GM12865 (cell line): Measurements from ENCODE around the gene NT5C1A.

Source experiments
- DNase-seq: peaks from one replicate; pipeline ENCODE4 v3.0.0; 2010; ENCODE audit warnings: low read depth
- H3K4me3 ChIP-seq: 2 replicates; pipeline ENCODE4 v1.5.1; 2011; ENCODE audit warnings: mild to moderate bottlenecking, low read depth, low read length, control low read depth
- TF ChIP-seq, protein P1 (sequence below): IDR thresholded peaks from 2 replicates; pipeline ENCODE4 v1.5.1; 2011; ENCODE audit warnings: low read length, control low read depth, low read depth, inconsistent platforms; ENCODE audit not compliant: insufficient read depth; ENCODE audit errors: missing control alignments

Gene NT5C1A

DNA sequence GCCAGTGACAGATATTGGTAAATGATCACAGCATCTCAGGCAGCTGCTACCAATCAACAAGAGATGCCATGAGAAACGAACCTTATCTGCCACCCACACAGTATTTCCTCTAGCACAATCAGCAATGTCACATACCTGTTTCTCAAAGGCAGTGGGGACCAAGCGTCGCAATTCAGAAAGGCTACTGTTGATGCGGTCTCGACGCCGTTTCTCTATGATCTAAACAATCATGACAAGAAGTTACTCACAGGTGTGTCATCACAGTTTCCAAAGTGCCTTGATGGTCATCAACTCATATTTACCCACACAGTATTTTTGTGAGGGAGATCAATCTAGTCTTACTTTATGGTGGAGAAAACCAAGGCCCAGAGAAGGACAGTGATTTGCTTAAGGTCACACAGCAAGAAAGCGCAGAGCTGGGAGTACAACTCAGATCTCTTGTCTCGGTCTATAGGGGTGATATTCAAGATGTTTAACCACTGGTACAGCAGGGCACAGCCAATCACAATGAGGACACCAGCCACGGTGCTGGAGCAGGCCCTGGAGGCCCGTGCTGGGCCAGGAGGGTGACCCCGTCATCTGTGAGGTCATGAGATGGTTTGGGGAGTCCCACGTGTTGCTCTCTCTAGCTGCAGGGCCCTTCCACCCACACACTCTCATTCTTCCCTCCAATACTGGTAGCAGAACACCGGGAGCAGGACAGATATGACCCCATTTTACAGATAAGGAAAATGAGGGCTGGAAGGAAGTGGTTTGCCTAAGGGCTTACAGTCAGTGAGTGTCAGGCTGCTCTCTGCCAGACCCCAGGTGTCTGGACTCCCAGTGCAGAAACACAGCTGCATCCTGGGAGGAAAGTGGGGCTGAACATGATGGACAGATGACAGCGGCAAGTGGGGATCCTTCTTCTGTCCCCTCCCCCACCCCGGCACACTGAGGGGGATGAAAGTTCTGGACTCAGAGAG is 40.3 kb downstream of the NT5C1A start:
- no peak for DNase-seq
- TF ChIP-seq, protein P1, sequence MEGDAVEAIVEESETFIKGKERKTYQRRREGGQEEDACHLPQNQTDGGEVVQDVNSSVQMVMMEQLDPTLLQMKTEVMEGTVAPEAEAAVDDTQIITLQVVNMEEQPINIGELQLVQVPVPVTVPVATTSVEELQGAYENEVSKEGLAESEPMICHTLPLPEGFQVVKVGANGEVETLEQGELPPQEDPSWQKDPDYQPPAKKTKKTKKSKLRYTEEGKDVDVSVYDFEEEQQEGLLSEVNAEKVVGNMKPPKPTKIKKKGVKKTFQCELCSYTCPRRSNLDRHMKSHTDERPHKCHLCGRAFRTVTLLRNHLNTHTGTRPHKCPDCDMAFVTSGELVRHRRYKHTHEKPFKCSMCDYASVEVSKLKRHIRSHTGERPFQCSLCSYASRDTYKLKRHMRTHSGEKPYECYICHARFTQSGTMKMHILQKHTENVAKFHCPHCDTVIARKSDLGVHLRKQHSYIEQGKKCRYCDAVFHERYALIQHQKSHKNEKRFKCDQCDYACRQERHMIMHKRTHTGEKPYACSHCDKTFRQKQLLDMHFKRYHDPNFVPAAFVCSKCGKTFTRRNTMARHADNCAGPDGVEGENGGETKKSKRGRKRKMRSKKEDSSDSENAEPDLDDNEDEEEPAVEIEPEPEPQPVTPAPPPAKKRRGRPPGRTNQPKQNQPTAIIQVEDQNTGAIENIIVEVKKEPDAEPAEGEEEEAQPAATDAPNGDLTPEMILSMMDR = no peak
- H3K4me3 ChIP-seq = no peak overlapping the region

DNA sequence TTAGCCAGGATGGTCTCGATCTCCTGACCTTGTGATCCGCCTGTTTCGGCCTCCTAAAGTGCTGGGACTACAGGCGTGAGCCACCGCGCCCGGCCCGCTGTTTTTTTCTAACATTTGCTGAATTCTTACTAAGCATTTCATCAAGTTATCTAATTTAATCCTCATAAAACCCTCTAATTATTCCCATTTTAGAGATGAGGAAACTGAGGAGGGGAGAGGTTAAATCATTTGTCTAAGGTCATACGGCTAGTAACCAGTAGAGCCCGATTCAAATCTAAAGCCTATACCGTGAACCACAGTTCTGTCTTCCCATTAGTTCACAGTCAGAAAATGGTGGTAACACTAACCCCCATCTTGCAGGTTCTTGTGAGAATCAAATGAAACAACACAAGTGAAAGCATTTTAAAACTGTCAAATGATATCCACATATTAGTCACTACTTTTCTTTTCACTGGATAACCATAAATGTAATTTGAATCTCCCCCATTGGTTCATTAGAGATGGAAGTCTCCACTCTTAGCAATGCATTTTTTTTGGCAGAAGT is 43.0 kb downstream of the NT5C1A start:
- H3K4me3 ChIP-seq = no peak overlapping the region

DNA sequence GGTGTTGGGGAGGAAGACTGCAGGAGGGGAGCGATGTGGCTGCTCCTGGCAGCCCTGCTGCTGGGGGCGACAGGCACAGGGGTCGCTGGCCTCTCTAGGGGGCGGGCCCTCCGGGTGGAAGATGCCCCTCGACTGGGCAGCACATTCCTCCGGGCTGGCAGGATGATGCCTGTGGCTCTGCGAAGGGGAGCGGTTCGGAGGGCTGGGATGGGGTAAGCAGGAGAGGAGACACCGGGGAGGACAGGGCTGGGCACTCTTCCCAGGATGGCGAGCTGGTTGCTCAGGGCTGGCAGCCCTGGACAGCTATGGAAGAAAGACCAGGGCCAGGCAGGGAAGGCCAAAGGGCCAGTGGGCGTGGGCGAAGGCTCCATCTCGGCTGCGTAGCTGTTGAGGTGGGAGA is 45.3 kb downstream of the NT5C1A start:
- TF ChIP-seq, protein P1 = no peak
- no peak for DNase-seq
- no peak overlapping the region for H3K4me3 ChIP-seq

More for the DNA sequence above, 43.0 kb downstream of the NT5C1A start:
- no peak for DNase-seq
- TF ChIP-seq, protein P1 = no peak

DNA sequence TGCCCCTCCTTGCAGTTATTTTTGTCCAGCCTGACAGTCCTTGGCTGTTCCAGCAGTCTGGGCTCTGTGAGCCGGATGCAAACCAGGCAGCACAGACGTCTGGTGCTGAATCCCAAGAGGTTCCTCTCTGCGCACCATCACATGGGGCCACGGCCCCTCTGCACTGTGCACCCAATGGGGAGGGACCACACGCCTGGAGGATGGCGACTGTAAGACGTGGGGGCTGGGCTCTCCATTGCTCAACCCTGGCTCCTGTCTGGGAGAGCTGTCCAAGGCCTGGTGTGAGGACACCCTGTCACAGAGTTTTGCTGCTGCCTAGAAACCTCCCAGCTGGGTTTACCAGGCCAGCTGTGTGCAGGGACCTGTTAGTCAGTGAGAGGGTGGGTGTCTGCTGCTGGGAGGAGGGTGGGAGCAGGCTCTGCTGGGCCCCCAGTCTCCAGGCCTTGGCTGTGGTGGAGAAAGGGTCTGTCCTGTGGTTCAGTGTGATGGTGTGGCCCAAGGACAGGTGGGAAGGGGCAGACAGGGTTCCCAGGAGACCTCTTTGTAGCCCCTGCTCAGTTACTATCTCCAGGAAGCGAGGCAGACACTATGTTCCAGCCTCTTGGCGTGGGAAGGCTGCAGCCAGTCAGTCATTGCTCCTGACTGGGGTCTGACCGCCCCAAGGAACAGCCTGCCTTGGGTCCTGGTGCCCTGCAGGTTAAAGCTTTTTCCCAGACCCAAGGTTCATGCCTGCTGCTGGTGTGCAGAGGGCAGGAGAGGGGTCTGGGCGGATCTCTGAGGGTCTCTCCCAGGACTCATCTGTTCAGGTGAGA is 46.2 kb downstream of the NT5C1A start:
- no peak overlapping the region for H3K4me3 ChIP-seq
- TF ChIP-seq, protein P1 = no peak
- no peak for DNase-seq

DNA sequence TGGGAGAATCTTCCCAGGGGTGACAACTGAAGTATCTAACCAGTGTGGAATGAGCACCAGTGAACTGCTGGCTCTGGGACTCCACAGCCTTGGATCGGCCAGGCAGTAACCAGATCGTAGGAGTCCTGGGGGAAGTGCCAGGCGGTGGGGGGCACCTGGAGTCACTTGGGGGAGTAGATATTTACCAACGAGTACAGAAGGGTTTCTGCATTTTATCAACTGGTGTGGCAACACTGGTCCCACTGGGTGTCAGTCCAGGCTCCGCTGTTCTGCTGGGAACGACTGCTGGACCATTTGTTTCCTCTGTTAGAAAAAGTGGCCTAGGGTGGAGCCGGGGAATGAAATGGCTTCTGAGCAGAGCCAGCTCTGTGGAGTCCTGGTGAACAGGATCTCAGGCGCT is 46.9 kb downstream of the NT5C1A start:
- no peak for DNase-seq
- H3K4me3 ChIP-seq = no peak overlapping the region
- TF ChIP-seq, protein P1 = no peak

DNA sequence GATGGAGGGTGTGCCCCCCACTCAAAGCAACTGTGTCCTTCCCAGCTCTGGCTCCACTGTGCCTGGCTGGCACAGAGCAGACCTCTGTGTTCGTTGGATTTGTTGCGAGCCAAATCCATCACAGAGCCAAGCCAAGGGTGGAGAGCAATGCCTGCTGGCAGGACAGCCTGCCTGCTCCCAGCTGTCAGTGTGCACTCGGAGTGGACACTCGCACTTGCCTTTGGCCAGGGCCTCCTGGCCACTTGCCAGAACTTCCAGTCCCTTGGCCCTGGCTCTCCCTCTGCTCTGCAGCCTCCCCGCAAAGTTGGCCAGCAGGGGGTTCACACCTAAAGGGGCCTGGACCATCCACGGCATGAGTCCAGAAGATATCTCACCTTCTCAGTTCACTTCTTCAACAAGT is 48.9 kb downstream of the NT5C1A start:
- TF ChIP-seq, protein P1 = no peak
- H3K4me3 ChIP-seq = no peak overlapping the region
- DNase-seq = no peak
